H9 (cell line): Measurements from ENCODE around the gene LCE1C. TPM values are rescaled to one million over a fixed set of nuclear protein-coding genes. Genes with fewer than 3 reads are reported as not detected.

Experiments
- DNase-seq: peaks from one replicate; pipeline ENCODE4 v3.0.0-alpha.2; 2017
- H2AFZ ChIP-seq: one replicate; pipeline ENCODE4 v1.6.1; 2013; ENCODE audit warnings: mild to moderate bottlenecking, low read length, control low read depth, moderate library complexity
- H2AK5ac ChIP-seq: 2 replicates; pipeline ENCODE4 v1.6.1; 2013; ENCODE audit warnings: low read length, control low read depth, mixed read lengths; ENCODE audit not compliant: insufficient read length
- H2BK120ac ChIP-seq: one replicate; pipeline ENCODE4 v1.6.1; 2013; ENCODE audit warnings: low read depth, mild to moderate bottlenecking, low read length, control low read depth, inconsistent platforms; ENCODE audit not compliant: poor library complexity, severe bottlenecking
- H2BK12ac ChIP-seq: 2 replicates; pipeline ENCODE4 v1.6.1; 2013; ENCODE audit warnings: low read length, control low read depth, mixed read lengths, low read depth; ENCODE audit not compliant: insufficient read length
- H2BK15ac ChIP-seq: 2 replicates; pipeline ENCODE4 v1.6.1; 2013; ENCODE audit warnings: low read depth, low read length, control low read depth
- H2BK20ac ChIP-seq: one replicate; pipeline ENCODE4 v1.6.1; 2013; ENCODE audit warnings: low read depth, mild to moderate bottlenecking, low read length, control low read depth, inconsistent platforms; ENCODE audit not compliant: poor library complexity, severe bottlenecking
- H2BK5ac ChIP-seq: 2 replicates; pipeline ENCODE4 v1.6.1; 2013; ENCODE audit warnings: low read length, control low read depth, mixed read lengths; ENCODE audit not compliant: insufficient read length
- H3K14ac ChIP-seq: 2 replicates; pipeline ENCODE4 v1.6.1; 2013; ENCODE audit warnings: low read length, control low read depth; ENCODE audit not compliant: insufficient read depth
- H3K18ac ChIP-seq: 2 replicates; pipeline ENCODE4 v1.6.1; 2013; ENCODE audit warnings: low read depth, mild to moderate bottlenecking, mixed read lengths, low read length, control low read depth; ENCODE audit not compliant: insufficient read length
- H3K23ac ChIP-seq: 2 replicates; pipeline ENCODE4 v1.6.1; 2013; ENCODE audit warnings: low read length, control low read depth, mixed read lengths, low read depth; ENCODE audit not compliant: insufficient read length
- H3K23me2 ChIP-seq: 2 replicates; pipeline ENCODE4 v1.6.1; 2013; ENCODE audit warnings: low read depth, mild to moderate bottlenecking, mixed read lengths, low read length, control low read depth; ENCODE audit not compliant: insufficient read length, poor library complexity, severe bottlenecking
- H3K27ac ChIP-seq: 2 replicates; pipeline ENCODE4 v1.5.1; 2013; ENCODE audit warnings: low read length, control low read depth, mixed read lengths, low read depth; ENCODE audit not compliant: insufficient read length
- H3K27me3 ChIP-seq: 2 replicates; pipeline ENCODE4 v1.6.1; 2013; ENCODE audit warnings: low read length, control low read depth, inconsistent platforms; ENCODE audit not compliant: insufficient read depth
- H3K4ac ChIP-seq: 2 replicates; pipeline ENCODE4 v1.6.1; 2013; ENCODE audit warnings: low read depth, mild to moderate bottlenecking, control low read depth, inconsistent platforms, low read length, moderate library complexity
- H3K4me1 ChIP-seq: 2 replicates; pipeline ENCODE4 v1.6.1; 2013; ENCODE audit warnings: low read length, control low read depth, inconsistent platforms; ENCODE audit not compliant: insufficient read depth
- H3K4me2 ChIP-seq: 2 replicates; pipeline ENCODE4 v1.6.1; 2013; ENCODE audit warnings: low read length, control low read depth, mixed read lengths; ENCODE audit not compliant: insufficient read length, insufficient read depth
- H3K56ac ChIP-seq: 2 replicates; pipeline ENCODE4 v1.6.1; 2013; ENCODE audit warnings: low read depth, mild to moderate bottlenecking, mixed read lengths, low read length, control low read depth; ENCODE audit not compliant: insufficient read length
- H3K79me1 ChIP-seq: 2 replicates; pipeline ENCODE4 v1.6.1; 2013; ENCODE audit warnings: low read depth, mild to moderate bottlenecking, moderate library complexity, low read length, control low read depth, inconsistent platforms; ENCODE audit not compliant: insufficient read depth, poor library complexity, severe bottlenecking
- H3K79me2 ChIP-seq: 2 replicates; pipeline ENCODE4 v1.6.1; 2013; ENCODE audit warnings: low read length, control low read depth, inconsistent platforms; ENCODE audit not compliant: insufficient read depth
- H3K9ac ChIP-seq: 2 replicates; pipeline ENCODE4 v1.6.1; 2013; ENCODE audit warnings: low read length, control low read depth, mixed read lengths; ENCODE audit not compliant: insufficient read length; ENCODE audit errors: extremely low read depth
- H3K9me3 ChIP-seq: one replicate; pipeline ENCODE4 v1.6.1; 2013; ENCODE audit warnings: low read depth, low read length, inconsistent platforms; ENCODE audit not compliant: control insufficient read depth
- H3T11ph ChIP-seq: one replicate; pipeline ENCODE4 v1.6.1; 2013; ENCODE audit warnings: mild to moderate bottlenecking, low read length, control low read depth, inconsistent platforms
- H4K20me1 ChIP-seq: one replicate; pipeline ENCODE4 v1.6.1; 2013; ENCODE audit not compliant: control insufficient read depth, insufficient read length, insufficient read depth
- H4K5ac ChIP-seq: 2 replicates; pipeline ENCODE4 v1.6.1; 2013; ENCODE audit warnings: low read depth, mild to moderate bottlenecking, mixed read lengths, low read length, control low read depth; ENCODE audit not compliant: insufficient read length
- H4K8ac ChIP-seq: replicated peaks from 2 replicates; pipeline ENCODE4 v1.6.1; 2013; ENCODE audit warnings: low read length, control low read depth, mixed read lengths, low read depth; ENCODE audit not compliant: insufficient read length
- H4K91ac ChIP-seq: 2 replicates; pipeline ENCODE4 v1.6.1; 2013; ENCODE audit warnings: low read depth, mild to moderate bottlenecking, moderate library complexity, mixed read lengths, low read length, control low read depth; ENCODE audit not compliant: insufficient read length
- H3K27ac Mint-ChIP-seq, 3 experiments: 2 replicates in 2 of 3; 3 replicates in 1 of 3; pipeline ENCODE4 v1.8.0; 2020 to 2021; ENCODE audit warnings: mixed read lengths in 3 of 3, mild to moderate bottlenecking in 1 of 3, moderate library complexity in 1 of 3
- H3K27me3 Mint-ChIP-seq: 2 replicates; pipeline ENCODE4 v1.8.0; 2021; ENCODE audit warnings: low read depth, mild to moderate bottlenecking, moderate library complexity, mixed read lengths
- H3K36me3 Mint-ChIP-seq, 3 experiments: 2 replicates in 2 of 3; 3 replicates in 1 of 3; pipeline ENCODE4 v1.8.0; 2020 to 2021; ENCODE audit warnings: low read depth in 3 of 3, mixed read lengths in 3 of 3; ENCODE audit not compliant: insufficient read depth in 1 of 3
- H3K4me1 Mint-ChIP-seq, 2 experiments: 2 replicates each; pipeline ENCODE4 v1.8.0; 2020; ENCODE audit warnings: mixed read lengths in 2 of 2
- H3K4me3 Mint-ChIP-seq, 2 experiments: 2 replicates in 1 of 2; 3 replicates in 1 of 2; pipeline ENCODE4 v1.8.0; 2020 to 2021; ENCODE audit warnings: mild to moderate bottlenecking in 2 of 2, mixed read lengths in 2 of 2, moderate library complexity in 1 of 2
- H3K9me3 Mint-ChIP-seq, 2 experiments: 2 replicates in 1 of 2; 3 replicates in 1 of 2; pipeline ENCODE4 v1.8.0; 2020; ENCODE audit warnings: mild to moderate bottlenecking in 2 of 2, mixed read lengths in 2 of 2, moderate library complexity in 1 of 2
- total RNA-seq: library from RNA; stranded (reverse); gene quantifications from 2 replicates; pipeline ENCODE4 v1.2.1, GENCODE V29; 2021
- TF ChIP-seq, protein P1 (sequence below): fragments of 200-600 bp; sonication (generic); conservative IDR thresholded peaks from 3 replicates; pipeline ENCODE4 v1.8.0; 2021; ENCODE audit warnings: antibody characterized with exemption, mild to moderate bottlenecking

LCE1C gene
- total RNA-seq, 1 experiment from 2014 or later = not detected

DNA sequence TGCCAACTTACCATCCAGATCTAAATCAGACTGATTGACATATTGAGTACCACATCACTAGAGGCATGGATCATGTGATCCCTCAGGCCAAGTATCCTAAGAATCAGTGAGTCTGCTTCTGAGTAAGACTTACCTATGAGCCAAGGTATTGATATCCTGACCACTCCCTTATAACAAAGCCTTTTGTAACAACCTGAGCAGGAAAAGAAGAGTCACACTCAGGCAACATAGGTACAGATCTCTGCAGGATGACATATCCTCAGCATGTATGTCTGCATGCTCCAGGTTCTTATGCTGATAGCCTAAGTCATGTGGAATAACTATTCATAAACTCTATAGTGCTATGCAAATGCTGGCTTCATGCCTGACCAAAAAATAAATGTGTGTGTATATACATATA is 18.5 kb upstream of the LCE1C start:
- Histone ChIP-seq H3K9ac (no peak overlapping the region), H3K56ac (no peak overlapping the region), H3K27me3 (no peaks in the 10 kb centered on the region), H3K27ac (no peak overlapping the region), H2AFZ (no peak overlapping the region), H3K79me1 (no peaks in the 10 kb centered on the region), H4K5ac (no peak overlapping the region), H2BK12ac (no peak overlapping the region), H3K23ac (no peak overlapping the region), H3K4me1 (no peaks in the 10 kb centered on the region), H4K8ac (no peak overlapping the region), H2AK5ac (no peak overlapping the region), H2BK120ac (no peak overlapping the region), H4K91ac (no peak overlapping the region), H3K23me2 (no peaks in the 10 kb centered on the region), H3K79me2 (no peaks in the 10 kb centered on the region), H2BK15ac (no peak overlapping the region), H2BK5ac (no peak overlapping the region), H3K4me2 (no peak overlapping the region), H3K4ac (no peak overlapping the region), H3K18ac (no peak overlapping the region), H3K14ac (no peak overlapping the region), H4K20me1 (no peaks in the 10 kb centered on the region), H3T11ph (no peak overlapping the region), H3K9me3 (peaks cover 53% of the 10 kb centered on the region), H2BK20ac (no peak overlapping the region)
- peaks cover 72 to 78% of the 10 kb centered on the region in 2 experiments for H3K9me3 Mint-ChIP-seq
- DNase-seq = no peak
- no peak overlapping the region for H3K4me3 Mint-ChIP-seq
- peaks cover 3 to 21% (median 4%) of the 10 kb centered on the region in 3 experiments; a peak in 5 of 7 replicates for H3K36me3 Mint-ChIP-seq
- TF ChIP-seq, protein P1, sequence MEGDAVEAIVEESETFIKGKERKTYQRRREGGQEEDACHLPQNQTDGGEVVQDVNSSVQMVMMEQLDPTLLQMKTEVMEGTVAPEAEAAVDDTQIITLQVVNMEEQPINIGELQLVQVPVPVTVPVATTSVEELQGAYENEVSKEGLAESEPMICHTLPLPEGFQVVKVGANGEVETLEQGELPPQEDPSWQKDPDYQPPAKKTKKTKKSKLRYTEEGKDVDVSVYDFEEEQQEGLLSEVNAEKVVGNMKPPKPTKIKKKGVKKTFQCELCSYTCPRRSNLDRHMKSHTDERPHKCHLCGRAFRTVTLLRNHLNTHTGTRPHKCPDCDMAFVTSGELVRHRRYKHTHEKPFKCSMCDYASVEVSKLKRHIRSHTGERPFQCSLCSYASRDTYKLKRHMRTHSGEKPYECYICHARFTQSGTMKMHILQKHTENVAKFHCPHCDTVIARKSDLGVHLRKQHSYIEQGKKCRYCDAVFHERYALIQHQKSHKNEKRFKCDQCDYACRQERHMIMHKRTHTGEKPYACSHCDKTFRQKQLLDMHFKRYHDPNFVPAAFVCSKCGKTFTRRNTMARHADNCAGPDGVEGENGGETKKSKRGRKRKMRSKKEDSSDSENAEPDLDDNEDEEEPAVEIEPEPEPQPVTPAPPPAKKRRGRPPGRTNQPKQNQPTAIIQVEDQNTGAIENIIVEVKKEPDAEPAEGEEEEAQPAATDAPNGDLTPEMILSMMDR = no peak
- H3K4me1 Mint-ChIP-seq = no peaks in the 10 kb centered on the region
- no peak overlapping the region for H3K27ac Mint-ChIP-seq
- H3K27me3 Mint-ChIP-seq = peaks cover 3% of the 10 kb centered on the region
